PC-3 (cell line): ENCODE data around the gene IP6K3. TPM values are rescaled to one million over a fixed set of nuclear protein-coding genes. Genes with fewer than 3 reads are reported as not detected.

Experiments used
- ATAC-seq: fragments of 200-7000 bp; cut with Tn5 transposase; 2 replicates; pipeline ENCODE4 v1.9.1; 2020; ENCODE audit warnings: mild to moderate bottlenecking, moderate library complexity
- BruUV-seq: library from RNA; stranded (reverse); fragments of 400-500 nt; replicated peaks from 2 replicates; lab custom pipeline; 2021; lab: Mats Ljungman, UMichigan
- CTCF ChIA-PET: fragments of 300-600 bp; sonication (Branson Sonifier 250); formaldehyde crosslinking; loops from one replicate; lab custom pipeline; 2022; ENCODE audit warnings: antibody characterized with exemption; lab: Charles Lee
- POLR2A ChIA-PET: fragments of 300-600 bp; sonication (Branson Sonifier 250); formaldehyde crosslinking; loops from one replicate; lab custom pipeline; 2022; ENCODE audit warnings: antibody characterized with exemption; ENCODE audit not compliant: unreplicated experiment; lab: Charles Lee
- DNase-seq: peaks from one replicate; pipeline ENCODE4 v3.0.0-alpha.2; 2015
- H2AFZ ChIP-seq: fragments of 300-600 bp; sonication (generic); 2 replicates; pipeline ENCODE4 v1.6.0; 2016; ENCODE audit warnings: antibody characterized with exemption, low read length
- H3F3A ChIP-seq: fragments of 300-600 bp; sonication (generic); one replicate; pipeline ENCODE4 v1.6.0; 2017; ENCODE audit warnings: antibody characterized with exemption, low read length, control low read depth, mild to moderate bottlenecking; ENCODE audit not compliant: unreplicated experiment
- H3K27ac ChIP-seq: fragments of 300-600 bp; sonication (generic); 2 replicates; pipeline ENCODE4 v1.5.1; 2016; ENCODE audit warnings: mild to moderate bottlenecking, low read length
- H3K27me3 ChIP-seq: fragments of 300-600 bp; sonication (generic); 2 replicates; pipeline ENCODE4 v1.6.1; 2016; ENCODE audit warnings: low read length, mixed read lengths
- H3K36me3 ChIP-seq: fragments of 300-600 bp; sonication (generic); 2 replicates; pipeline ENCODE4 v1.6.1; 2016; ENCODE audit warnings: low read depth, mixed run types, low read length, mixed read lengths
- H3K4me1 ChIP-seq: fragments of 300-600 bp; sonication (generic); 2 replicates; pipeline ENCODE4 v1.5.1; 2016; ENCODE audit warnings: low read length; ENCODE audit not compliant: insufficient read depth
- H3K4me2 ChIP-seq: fragments of 300-600 bp; sonication (generic); 2 replicates; pipeline ENCODE4 v1.6.0; 2016; ENCODE audit warnings: low read length
- H3K4me3 ChIP-seq: fragments of 300-600 bp; sonication (generic); 2 replicates; pipeline ENCODE4 v1.5.1; 2016; ENCODE audit warnings: mild to moderate bottlenecking, low read length, mixed read lengths
- H3K79me2 ChIP-seq: fragments of 300-600 bp; sonication (generic); 2 replicates; pipeline ENCODE4 v1.6.1; 2017; ENCODE audit warnings: low read length, mixed read lengths
- H3K9ac ChIP-seq: fragments of 300-600 bp; sonication (generic); 2 replicates; pipeline ENCODE4 v1.6.0; 2016; ENCODE audit warnings: mild to moderate bottlenecking, low read length
- H3K9me2 ChIP-seq: fragments of 300-600 bp; sonication (generic); replicated peaks from 2 replicates; pipeline ENCODE4 v1.6.1; 2016; ENCODE audit warnings: mixed run types, low read length, mixed read lengths
- H3K9me3 ChIP-seq: fragments of 300-600 bp; sonication (generic); 2 replicates; pipeline ENCODE4 v1.6.1; 2016; ENCODE audit warnings: low read length, mixed read lengths
- H4K20me1 ChIP-seq: fragments of 300-600 bp; sonication (generic); 2 replicates; pipeline ENCODE4 v1.6.1; 2016; ENCODE audit warnings: low read length, mixed read lengths
- CTCF ChIP-seq: fragments of 300-600 bp; sonication (generic); conservative IDR thresholded peaks from 2 replicates; pipeline ENCODE4 v1.5.1; 2017; ENCODE audit warnings: antibody characterized with exemption, low read depth, mild to moderate bottlenecking, low read length
- EZH2 ChIP-seq: fragments of 300-600 bp; sonication (generic); IDR thresholded peaks from one replicate; pipeline ENCODE4 v1.6.1; 2017; ENCODE audit warnings: antibody characterized with exemption, mild to moderate bottlenecking, low read length; ENCODE audit not compliant: unreplicated experiment
- EZH2phosphoT487 ChIP-seq: fragments of 300-600 bp; sonication (generic); IDR thresholded peaks from 2 replicates; pipeline ENCODE4 v1.6.1; 2018; ENCODE audit warnings: mild to moderate bottlenecking, antibody characterized with exemption, low read length, borderline replicate concordance
- intact Hi-C: fragments of 100-400 bp; cut with micrococcal nuclease; formaldehyde crosslinking; loops from 2 replicates; pipeline ENCODE4 v1.9.0; 2023
- total RNA-seq: library from RNA; depleted of rRNA; stranded (reverse); fragments of >200 nt; gene quantifications from 2 replicates; pipeline ENCODE4 v1.2.3, GENCODE V29; 2014

The IP6K3 gene
- total RNA-seq, 1 experiment from 2014 or later: not detected

GRCh38 chr6:33686225-33686924 lies 60.3 kb downstream of the IP6K3 start:
- no peaks in the 10 kb centered on the region for H3K9me2 ChIP-seq
- H3K4me1 ChIP-seq: no peaks in the 10 kb centered on the region
- no peak overlapping the region for H3K4me2 ChIP-seq
- no peaks in the 10 kb centered on the region for H3K79me2 ChIP-seq
- DNase-seq (no peak), ATAC-seq (no peak)
- no peaks in the 10 kb centered on the region for H3K9me3 ChIP-seq
- no peak overlapping the region for H3K27ac ChIP-seq
- H4K20me1 ChIP-seq: no peaks in the 10 kb centered on the region
- H3K27me3 ChIP-seq: no peaks in the 10 kb centered on the region
- H3F3A ChIP-seq: no peaks in the 10 kb centered on the region
- intact Hi-C loops: no loop called here
- peaks cover 28% of the 10 kb centered on the region for H3K36me3 ChIP-seq
- no peak overlapping the region for H3K9ac ChIP-seq
- BruUV-seq: no TSS peak
- H3K4me3 ChIP-seq: no peak overlapping the region
- TF ChIP-seq EZH2phosphoT487 (no peak), CTCF (no peak), EZH2 (no peak)
- H2AFZ ChIP-seq: no peak overlapping the region
- ChIA-PET CTCF (no interaction called here), POLR2A (no interaction called here)

GRCh38 chr6:33685411-33686224 lies 61.1 kb downstream of the IP6K3 start:
- Histone ChIP-seq H2AFZ (no peak overlapping the region), H3K4me2 (no peak overlapping the region), H4K20me1 (no peaks in the 10 kb centered on the region), H3K36me3 (peaks cover 20% of the 10 kb centered on the region), H3K9ac (no peak overlapping the region), H3K4me1 (no peaks in the 10 kb centered on the region), H3K27ac (no peak overlapping the region), H3F3A (no peaks in the 10 kb centered on the region), H3K9me2 (no peaks in the 10 kb centered on the region), H3K9me3 (no peaks in the 10 kb centered on the region), H3K27me3 (no peaks in the 10 kb centered on the region), H3K4me3 (no peak overlapping the region), H3K79me2 (no peaks in the 10 kb centered on the region)
- no TSS peak for BruUV-seq
- ChIA-PET POLR2A (no interaction called here), CTCF (no interaction called here)
- no peak for DNase-seq
- no peak for ATAC-seq
- intact Hi-C loops: no loop called here
- no peak for TF ChIP-seq EZH2phosphoT487
- no peak for TF ChIP-seq EZH2
- no peak for TF ChIP-seq CTCF

GRCh38 chr6:33684983-33685382 lies 61.7 kb downstream of the IP6K3 start:
- Histone ChIP-seq H3K4me1 (no peaks in the 10 kb centered on the region), H3K4me2 (no peak overlapping the region), H3K36me3 (peaks cover 23% of the 10 kb centered on the region), H3K9me3 (no peaks in the 10 kb centered on the region), H3K4me3 (no peak overlapping the region), H3K27me3 (no peaks in the 10 kb centered on the region), H2AFZ (no peak overlapping the region), H3K9ac (no peak overlapping the region), H3F3A (no peaks in the 10 kb centered on the region), H3K27ac (no peak overlapping the region), H3K79me2 (no peaks in the 10 kb centered on the region), H4K20me1 (no peaks in the 10 kb centered on the region), H3K9me2 (no peaks in the 10 kb centered on the region)
- no peak for DNase-seq
- BruUV-seq: TSS peak; percentile 21
- intact Hi-C loops: no loop called here
- ATAC-seq: no peak
- CTCF ChIA-PET: no interaction called here
- POLR2A ChIA-PET: no interaction called here
- TF ChIP-seq CTCF (no peak), EZH2 (no peak), EZH2phosphoT487 (no peak)
